HG03025 (cell line): ENCODE results near the gene PILRB.
"Not testable (repeated sequence)": the region's sequence is repeated elsewhere in the genome, so short reads cannot be mapped to it uniquely, and the experiment has no call there.

ENCODE experiments used
- ATAC-seq: cut with Tn5 transposase; IDR thresholded peaks from one replicate; pipeline ENCODE4 v1.9.1; 2021; ENCODE audit warnings: mild to moderate bottlenecking, moderate library complexity; ENCODE audit not compliant: unreplicated experiment, low FRiP score

The PILRB gene

DNA sequence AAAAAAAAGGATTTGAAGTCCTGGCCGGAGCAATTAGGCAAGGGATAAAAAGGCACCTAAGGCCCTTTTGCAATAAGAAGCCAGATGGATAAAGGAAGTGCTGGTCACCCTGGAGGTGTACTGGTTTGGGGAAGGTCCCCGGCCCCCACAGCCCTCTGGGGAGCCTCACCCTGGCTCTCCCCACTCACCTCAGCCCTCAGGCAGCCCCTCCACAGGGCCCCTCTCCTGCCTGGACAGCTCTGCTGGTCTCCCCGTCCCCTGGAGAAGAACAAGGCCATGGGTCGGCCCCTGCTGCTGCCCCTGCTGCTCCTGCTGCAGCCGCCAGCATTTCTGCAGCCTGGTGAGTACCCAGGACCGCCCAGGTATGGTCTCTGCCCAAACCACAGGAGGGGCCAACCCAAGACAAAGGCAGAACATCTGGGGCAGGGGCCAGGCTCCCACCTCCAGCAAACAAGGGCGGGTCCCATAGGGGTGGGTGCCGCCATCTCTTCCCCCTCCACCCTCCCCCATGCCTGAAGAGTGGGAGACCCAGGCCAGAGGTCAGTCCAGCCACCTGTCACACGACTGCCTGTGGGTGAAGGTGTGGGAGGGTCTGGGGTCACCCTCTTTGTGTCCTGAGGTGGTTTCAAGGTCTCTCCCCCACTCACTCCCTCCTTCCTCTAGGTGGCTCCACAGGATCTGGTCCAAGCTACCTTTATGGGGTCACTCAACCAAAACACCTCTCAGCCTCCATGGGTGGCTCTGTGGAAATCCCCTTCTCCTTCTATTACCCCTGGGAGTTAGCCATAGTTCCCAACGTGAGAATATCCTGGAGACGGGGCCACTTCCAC is at the start of gene PILRB:
PILRB (plus strand) TSS at position 91 of the 830 bp plus-strand sequence; CDS start at position 277, 186 bp downstream.
- ATAC-seq: no peak

DNA sequence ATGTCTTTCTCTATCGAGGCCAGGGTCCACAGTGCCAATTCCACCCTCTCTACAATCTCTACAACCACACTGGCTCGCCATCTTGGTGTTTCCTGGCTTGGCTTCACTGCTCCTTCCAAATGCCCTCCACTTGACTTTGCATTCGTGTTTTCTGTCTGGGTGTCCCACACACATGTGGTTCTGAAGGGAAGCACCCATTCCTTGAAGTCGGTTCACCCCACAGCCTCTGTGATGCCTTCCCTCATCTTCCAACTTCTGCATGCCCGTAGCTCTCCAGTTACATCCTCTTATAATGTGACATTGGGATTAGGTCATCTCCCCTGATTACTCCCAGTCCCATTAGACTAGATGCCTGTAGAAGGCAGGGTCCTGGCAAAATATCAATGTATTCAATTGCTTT is 39.6 kb upstream of the PILRB start:
- ATAC-seq: not testable (repeated sequence)

DNA sequence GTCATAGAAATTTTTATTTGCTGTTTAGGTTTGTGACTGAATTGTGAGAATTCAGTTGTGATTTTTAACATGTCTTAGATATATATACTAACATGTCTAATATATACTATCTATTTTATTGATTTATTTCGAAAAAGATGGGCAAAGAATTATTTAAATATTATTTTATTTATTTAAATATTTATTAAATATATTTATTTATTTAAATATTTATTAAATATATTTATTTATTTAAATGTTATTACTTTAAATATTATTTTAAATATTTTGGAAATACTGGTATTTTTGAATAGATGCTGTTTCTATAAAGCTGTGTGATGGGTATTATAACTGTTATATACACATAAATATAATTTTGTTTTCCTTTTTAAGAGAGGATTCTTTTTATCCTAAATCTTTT is 36.3 kb upstream of the PILRB start:
- ATAC-seq: not testable (repeated sequence)

DNA sequence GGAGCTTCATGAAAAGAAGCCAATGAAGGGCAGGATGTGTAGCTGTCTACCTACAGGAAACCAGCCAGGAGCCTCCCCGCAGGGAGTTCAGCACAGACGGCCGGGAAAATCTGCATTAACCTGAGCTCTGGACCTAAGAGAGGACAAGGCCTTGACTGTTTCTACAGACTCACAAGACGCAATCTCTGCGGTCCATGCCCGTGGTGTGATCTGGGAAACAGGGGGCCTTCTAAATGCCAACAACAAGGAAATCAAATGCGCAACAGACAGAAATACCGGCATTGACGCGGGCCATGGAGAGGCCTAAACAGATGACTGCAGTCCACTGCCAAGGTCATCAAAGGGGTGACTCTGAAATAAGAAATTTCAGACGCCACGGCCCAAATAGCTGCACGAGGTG is 33.7 kb upstream of the PILRB start:
- not testable (repeated sequence) for ATAC-seq

DNA sequence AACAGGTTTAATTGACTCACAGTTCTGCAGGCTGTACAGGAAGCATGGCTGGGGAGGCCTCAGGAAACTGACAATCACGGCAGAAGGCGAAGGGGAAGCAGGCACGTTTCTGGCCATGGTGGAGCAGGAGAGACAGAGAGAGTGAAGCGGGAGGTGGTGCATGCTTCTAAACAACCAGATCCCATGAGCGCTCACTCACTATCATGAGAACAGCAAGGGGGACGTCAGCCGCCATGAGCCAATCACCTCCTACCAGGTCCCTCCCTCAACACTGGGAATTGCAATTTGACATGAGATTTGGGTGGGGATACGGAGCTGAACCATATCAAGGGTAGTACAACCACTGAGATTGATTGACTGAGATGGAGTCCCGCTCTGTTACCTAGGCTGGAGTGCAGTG is 32.2 kb upstream of the PILRB start:
- not testable (repeated sequence) for ATAC-seq

DNA sequence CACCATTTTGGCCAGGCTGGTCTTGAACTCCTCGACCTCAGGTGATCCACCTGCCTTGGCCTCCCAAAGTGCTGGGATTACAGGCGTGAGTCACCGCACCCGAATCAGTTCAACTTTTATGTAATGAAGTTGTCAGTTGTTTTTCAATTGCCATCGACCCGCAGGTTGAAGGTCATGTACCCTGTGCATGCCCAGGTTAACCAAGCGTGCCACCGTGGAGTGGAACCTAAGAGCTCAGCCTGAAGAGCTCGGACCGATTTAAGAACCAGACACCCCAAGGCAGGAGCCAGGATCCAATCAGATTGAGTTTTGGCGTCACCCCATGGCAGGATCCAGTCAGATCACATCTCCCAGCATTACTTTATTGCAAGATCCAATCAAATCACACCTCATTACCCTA is 31.0 kb upstream of the PILRB start:
- not testable (repeated sequence) for ATAC-seq

DNA sequence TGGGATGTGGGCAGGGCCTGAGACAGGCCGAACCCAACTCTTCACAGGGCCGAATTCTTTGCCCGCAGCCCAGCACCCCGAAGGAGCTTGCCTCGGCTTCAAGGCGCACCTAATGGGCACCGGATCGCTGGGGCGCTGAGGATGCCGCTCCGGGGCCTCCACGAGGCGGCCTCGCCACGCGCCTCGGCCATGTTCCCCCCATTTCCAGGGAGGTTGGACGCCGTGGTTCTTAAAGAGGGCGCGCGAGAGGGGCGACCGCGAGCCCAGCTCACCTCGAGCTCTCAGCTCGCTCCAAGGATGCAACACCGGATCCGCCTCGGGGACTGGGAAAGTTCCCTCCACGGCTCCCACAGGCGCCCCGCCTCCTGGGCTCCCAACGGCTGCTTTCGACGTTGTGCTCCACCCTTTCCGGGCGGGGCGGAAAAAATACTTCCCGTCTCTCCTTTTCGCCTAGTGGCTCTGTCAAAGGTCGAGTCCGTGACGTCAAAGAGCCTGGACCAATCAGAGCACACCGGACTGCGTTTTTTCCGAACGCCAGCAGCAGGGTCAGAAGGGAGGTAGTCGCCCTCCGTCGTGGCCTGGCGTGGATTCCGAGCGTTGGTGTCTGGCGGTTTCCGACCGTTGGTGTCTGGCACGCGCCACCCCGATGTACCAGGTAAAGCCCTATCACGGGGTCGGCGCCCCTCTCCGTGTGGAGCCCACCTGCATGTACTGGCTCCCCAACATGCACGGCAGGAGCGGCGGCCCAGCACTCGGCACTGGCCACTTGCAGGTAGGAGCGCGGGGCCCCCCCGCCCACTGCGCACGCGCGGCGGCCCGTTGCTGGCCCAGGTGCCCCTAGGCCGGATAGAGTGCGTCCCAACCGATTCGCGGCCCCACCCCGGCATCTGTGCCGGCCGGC is 22.1 kb upstream of the PILRB start:
- ATAC-seq: peak; percentile 95

DNA sequence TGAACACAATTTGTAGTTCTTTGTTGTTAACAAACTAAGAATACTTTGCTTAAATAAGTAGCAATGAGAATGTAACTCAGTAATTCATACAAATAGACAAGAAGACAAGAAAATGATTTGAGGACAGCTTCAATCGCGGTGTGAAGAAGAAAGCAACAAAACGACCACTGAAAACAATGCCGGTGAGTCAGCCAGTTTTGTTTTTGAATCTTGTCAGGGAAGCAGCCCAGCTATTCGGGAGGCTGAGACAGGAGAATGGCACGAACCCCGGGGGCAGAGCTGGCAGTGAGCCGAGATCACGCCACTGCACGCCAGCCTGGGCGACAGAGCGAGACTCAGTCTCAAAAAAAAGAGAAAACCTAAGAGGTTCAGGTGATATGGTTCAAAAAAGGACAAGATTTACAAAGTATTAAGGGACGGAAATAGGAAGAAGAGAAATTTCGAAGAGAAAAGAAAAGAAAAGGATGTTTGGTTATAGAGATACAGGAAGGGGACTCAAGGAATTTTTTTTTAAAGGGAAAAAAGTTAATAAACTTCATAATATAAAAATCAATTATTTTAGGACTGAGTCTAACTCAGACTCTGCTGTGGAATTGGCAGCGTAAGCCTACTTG is 19.7 kb upstream of the PILRB start:
- not testable (repeated sequence) for ATAC-seq

DNA sequence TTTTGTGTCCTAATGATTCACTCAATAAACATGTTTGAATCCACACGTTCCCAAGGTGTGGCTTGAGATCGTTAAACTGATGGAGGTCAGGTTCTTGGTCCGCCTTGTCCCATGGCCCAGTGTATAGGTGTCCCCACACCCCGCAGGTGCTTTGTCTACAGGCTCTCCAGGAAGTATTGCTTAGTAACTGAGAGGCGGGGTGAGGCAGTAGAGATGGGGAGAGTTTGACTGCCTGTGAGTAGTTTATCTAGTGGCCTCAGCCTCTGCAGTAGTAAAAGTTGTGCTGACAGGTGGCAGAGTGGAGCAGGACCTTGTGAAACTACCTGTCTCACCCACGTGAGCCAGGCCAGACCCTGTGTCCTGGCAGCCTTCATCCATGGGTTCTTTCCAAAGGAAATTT is 16.6 kb upstream of the PILRB start:
- not testable (repeated sequence) for ATAC-seq

DNA sequence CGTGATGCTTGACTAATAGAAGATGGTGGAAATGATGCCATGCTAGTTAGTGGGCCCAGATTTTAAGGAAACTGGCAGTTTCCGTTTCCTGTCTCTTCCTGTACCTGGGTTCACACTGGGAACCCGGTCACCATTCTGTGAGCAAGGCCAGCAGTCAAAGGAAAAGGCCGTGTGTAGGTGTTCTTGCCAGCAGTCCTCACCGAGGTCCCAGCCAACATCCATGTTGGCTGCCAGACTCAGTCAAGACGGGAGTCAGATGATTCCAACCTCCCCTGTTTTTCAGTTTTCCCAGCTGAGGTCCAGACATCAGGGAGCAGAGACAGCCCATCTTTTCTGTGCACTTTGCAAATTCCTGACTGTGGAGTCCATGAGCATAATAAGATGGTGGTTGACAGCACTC is 15.2 kb upstream of the PILRB start:
- ATAC-seq: no peak

DNA sequence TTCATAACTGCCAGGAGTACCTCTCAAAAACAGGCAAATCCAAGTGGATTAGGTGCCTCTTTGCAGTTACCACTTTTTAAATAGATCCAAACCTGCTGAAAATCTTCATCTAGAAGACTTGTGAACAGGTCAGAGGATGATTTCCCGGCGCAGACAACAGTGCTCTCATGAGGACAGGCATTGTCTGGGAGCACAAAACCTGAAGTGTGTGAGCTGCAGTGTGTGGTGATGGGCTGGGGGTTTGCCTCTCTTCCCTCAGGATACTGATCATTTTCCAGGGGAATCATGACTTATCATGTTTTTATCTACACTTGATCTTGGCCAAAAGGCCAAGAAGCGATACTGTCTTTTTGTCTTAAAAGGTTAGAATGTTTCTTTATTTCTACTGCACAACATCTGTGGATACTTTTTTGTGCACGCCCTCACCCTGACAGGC is 13.8 kb upstream of the PILRB start:
- not testable (repeated sequence) for ATAC-seq

DNA sequence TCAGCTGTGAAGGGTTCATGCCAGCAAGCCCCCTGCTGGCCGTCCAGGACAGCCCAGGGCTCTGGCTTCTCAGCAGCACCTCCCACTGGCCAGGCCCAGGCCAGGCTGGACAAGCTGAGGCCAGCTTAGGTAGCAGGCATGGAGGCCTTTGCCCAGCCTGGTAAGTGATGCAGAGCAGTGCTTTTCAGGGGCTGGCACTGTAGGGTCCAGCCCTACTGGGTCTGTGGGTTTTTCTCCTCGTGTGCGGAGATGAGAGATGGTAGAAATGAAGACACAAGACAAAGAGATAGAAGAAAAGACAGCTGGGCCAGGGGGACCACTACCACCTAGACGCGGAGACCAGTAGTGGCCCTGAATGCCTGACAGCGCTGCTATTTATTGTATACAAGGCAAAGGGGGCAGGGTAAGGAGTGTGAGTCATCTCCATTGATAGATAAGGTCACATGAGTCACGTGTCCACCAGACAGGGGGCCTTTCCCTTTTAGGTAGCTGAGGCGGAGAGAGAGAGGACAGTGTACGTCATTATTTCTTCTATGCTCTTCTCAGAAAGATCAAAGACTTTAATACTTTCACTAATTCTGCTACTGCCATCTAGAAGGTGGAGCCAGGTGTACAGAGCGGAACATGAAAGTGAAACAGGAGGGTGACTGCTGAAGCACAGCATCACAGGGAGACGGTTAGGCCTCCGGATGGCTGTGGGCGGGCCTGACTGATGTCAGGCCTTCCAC is 13.2 kb upstream of the PILRB start:
- peak; percentile 68 for ATAC-seq

DNA sequence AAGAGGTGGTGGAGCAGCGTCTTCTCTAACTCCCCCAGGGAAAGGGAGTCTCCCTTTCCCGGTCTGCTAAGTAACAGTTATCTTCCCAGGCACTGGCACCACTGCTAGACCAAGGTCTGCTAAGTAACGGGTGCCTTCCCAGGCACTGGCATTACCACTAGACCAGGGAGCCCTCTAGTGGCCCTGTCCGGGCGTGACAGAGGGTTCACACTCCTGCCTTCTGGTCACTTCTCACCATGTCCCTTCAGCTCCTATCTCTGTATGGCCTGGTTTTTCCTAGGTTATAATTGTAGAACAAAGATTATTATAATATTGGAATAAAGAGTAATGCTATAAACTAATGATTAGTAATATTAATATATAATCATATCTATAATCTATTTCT is 12.6 kb upstream of the PILRB start:
- peak; percentile 16 for ATAC-seq

DNA sequence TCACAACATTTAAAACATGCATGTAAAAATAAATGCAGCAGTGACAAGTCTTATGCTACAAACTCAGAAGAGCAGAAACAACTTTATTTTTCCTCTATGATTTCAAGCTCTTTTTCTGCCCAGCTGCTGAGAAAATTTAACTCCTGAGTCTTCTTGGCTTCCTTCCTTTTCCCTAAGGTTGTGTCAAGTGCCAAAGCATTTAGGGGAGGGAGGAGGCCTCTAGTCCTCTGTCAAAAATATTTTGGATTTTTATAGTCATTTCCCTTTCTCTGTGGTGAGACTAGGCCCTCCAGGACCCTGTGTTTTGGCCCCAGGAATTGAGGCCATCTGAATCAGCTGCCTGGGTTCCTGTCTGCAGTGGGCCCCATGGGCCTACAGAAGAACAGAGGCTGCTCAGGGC is 11.0 kb upstream of the PILRB start:
- ATAC-seq: no peak

DNA sequence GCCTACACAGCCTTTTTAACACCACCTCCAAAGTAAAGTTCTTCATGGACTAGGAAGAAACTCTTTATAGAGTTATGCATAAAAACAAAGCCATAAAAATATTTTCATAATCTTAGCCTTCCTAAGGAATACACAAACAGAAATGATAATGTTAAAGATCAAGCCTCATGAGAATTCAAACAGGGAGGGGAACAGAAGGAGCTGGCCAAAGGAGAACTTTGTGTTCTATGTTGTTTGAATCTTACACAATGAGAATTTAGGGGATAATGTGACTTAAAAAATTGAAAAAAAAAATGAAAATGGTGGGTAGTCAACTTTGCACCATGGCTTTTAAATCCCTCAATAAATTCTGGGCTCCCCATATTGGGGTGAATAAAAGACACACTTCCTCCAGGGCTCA is 9.1 kb upstream of the PILRB start:
- no peak for ATAC-seq

DNA sequence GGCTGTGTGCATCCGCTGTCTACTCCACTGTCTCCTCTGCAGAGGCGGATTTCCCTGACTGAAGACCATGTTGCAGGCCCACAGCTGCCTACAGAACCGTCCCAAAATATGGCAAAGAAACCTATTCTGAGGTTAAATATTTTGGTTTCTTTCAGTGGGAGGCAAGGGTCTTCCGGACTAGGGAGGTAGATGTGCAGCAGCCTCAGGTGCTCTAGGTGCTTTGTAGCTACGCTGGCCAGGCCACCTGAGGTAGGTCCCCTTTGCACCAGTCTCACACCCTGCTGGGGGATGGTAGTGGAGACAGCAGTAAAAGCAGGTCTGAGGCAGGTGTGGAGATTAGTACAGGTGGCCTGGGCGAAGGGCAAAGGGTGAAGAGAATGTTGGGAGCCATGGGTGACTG is 8.2 kb upstream of the PILRB start:
- ATAC-seq: no peak

DNA sequence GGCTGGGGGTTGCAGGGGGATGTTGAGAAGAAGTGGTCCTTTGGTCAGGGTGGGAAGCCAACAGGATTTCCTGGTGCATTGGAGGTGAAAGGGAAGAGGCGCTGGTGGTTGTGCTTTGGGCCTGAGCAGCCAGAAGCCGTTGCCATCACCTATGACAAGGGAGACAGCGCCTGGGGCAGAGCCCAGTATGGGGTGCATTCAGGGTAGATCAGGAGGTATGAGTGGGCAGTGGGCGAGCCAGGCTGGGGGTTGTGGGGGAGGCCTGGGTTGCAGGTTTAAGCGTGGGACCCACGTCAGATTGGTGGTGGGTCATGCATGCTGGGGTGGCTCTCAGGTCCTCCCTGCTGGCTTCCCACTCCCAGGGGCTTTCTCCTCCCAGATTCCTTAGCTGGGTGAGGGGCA is 6.3 kb upstream of the PILRB start:
- no peak for ATAC-seq

DNA sequence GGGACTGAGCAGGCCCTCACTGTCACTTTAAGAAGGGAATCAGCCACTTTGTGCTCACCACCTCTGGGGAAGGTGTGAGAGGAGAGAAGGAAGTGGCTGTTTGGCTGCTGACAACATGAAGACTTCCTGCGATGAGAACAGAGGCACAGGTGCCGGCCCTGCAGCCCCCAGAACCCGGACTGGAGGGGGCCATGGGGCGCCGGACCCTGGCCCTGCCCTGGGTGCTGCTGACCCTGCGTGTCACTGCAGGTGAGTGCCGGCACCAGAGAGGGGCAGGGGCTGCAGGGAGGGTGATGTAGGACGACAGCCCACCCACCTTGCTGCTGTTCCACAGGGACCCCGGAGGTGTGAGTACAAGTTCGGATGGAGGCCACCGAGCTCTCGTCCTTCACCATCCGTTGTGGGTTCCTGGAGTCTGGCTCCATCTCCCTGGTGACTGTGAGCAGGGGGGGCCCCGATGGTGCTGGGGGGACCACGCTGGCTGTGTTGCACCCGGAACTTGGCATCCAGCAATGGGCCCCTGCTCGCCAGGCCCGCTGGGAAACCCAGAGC is 5.6 kb upstream of the PILRB start:
- ATAC-seq: not testable (repeated sequence)

DNA sequence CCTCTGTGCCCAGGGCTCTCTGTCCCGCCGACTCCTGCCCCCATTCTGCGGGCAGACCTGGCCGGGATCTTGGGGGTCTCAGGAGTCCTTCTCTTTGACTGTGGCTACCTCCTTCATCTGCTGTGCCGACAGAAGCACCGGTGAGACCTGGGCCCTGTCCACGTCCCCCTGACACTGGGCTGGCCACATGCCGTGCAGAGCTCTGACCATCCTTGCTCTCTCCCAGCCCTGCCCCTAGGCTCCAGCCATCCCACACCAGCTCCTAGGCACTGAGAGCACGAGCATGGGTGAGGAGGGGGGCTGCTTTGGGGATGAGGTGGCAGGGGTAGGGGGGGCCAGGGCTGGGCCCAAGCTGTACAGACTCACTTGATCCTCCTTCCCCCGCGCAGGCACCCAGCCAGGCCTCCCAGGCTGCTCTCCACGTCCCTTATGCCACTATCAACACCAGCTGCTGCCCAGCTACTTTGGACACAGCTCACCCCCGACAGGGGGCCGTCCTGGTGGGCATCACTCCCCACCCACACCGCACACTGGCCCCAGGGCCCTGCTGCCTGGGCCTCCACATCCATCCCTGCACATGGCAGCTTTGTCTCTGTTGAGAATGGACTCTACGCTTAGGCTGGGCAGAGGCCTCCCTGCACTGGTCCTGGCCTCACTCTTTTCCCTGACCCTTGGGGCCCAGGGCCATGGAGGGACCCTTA is 4.8 kb upstream of the PILRB start:
- no peak for ATAC-seq
